Right lobe of liver (tissue), 4 donors: Measurements from ENCODE around the gene NAT10.

Experiments used
- POLR2A ChIP-seq: fragments of 450-650 bp; IDR thresholded peaks from one replicate; pipeline ENCODE4 v1.6.1; 2017; ENCODE audit warnings: antibody characterized with exemption, mild to moderate bottlenecking
- TF ChIP-seq, protein P1 (sequence below), 4 donors: fragments of 200-600 bp in 3 of 4; fragments of 450-650 bp in 1 of 4; IDR thresholded peaks; one replicate each; pipeline versions ENCODE4 v1.5.1 to v1.8.0; 2016 to 2022; ENCODE audit warnings: antibody characterized with exemption in 4 of 4, mild to moderate bottlenecking in 2 of 4
- donor health status: DM: no; HTN: no; CAD: no.
- donor health status: DM: no; HTN: no; CAD: no.
- donor health status: DM: no; HTN: yes; CAD: no.

DNA sequence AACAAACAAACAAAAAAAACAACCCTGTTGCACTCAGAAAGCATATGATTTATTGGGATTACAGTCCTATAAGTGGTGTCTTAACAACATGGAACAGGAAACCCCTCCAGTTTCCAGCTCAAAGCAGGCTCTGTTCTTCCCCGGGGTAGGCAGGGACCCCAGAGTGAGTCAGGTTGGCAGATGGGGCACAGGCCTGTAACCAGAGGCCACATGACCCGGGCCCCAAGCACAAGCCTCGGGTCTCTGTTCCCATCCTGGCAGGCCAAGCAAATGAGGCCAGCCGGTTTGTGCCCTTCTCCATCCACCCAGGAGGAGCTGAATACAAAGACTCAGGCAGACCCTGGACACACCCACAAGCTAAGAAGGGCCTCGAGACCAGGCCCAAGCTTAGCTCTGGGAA is 75.8 kb downstream of the NAT10 start:
- TF ChIP-seq, protein P1, sequence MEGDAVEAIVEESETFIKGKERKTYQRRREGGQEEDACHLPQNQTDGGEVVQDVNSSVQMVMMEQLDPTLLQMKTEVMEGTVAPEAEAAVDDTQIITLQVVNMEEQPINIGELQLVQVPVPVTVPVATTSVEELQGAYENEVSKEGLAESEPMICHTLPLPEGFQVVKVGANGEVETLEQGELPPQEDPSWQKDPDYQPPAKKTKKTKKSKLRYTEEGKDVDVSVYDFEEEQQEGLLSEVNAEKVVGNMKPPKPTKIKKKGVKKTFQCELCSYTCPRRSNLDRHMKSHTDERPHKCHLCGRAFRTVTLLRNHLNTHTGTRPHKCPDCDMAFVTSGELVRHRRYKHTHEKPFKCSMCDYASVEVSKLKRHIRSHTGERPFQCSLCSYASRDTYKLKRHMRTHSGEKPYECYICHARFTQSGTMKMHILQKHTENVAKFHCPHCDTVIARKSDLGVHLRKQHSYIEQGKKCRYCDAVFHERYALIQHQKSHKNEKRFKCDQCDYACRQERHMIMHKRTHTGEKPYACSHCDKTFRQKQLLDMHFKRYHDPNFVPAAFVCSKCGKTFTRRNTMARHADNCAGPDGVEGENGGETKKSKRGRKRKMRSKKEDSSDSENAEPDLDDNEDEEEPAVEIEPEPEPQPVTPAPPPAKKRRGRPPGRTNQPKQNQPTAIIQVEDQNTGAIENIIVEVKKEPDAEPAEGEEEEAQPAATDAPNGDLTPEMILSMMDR (IDR thresholded peaks at IDR 0.05): no peak
- no peak for TF ChIP-seq POLR2A
